ENCODE results near the gene PRODH.
"Not testable (repeated sequence)": the region's sequence is repeated elsewhere in the genome, so short reads cannot be mapped to it uniquely, and the experiment has no call there.

The PRODH gene

DNA sequence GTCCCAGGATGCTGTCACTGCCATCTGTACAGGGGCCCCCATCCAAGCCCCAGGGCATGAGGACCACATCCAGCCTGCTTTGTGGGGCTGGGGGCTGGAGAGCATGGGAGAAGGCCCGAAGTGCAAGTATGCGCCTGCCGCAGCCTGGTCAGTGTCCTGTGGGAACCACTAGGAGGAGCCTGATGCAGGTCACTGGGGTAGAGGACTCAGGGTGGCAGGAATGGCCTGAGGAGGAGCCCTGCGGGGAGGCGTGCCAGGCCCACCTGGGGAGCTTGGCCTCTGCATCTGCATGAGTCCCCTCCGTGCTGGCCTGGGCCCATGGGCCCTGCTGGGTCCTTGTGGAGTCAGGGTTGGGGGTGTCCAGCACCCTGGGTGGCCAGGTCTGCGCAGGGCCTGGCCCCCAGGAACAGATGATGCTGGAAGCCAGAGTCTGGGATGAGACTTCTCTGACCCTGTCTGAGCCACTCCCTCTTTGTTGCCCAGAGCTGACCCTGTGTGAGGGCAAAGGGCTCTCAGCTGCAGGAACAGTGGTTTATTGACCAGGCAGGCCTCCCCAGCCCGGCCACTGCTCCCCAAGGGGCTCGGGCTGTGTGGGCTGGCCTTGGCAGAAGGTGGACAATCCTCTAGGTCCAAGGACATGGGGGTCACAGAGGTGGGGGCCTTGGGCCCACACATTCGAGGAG lies 23.7 kb downstream of the PRODH start:
- H3K4me3 ChIP-seq; H3K9me3 ChIP-seq; intact Hi-C loops (cut with DNase I; ENCODE audit: low total_unique reads); DNase-seq; H3K4me1 ChIP-seq; H3K36me3 ChIP-seq; H3K27me3 ChIP-seq; H3K27ac ChIP-seq: not testable (repeated sequence)

DNA sequence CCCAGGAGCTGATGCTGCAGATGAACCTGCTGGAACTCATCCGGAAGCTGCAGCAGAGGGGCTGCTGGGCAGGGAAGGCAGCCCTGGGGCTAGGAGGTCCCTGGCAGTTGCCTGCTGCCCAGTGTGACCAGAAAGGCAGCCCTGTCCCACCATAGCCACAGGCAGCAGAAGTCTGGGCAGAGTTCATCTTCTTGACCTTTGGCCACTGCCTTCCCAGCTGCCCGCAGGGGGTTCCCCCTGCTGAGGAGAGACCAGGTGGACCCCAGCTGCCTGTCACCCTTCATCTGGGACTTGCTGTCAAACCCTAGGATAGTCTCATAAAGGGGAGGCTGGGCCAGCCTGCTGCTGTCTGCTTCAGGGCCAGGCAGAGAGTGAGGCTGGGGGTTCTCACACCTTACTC lies 24.6 kb downstream of the PRODH start:
- H3K27me3 ChIP-seq; H3K4me1 ChIP-seq; H3K27ac ChIP-seq; intact Hi-C loops (cut with DNase I; ENCODE audit: low total_unique reads); H3K36me3 ChIP-seq; H3K9me3 ChIP-seq; DNase-seq; H3K4me3 ChIP-seq: not testable (repeated sequence)

DNA sequence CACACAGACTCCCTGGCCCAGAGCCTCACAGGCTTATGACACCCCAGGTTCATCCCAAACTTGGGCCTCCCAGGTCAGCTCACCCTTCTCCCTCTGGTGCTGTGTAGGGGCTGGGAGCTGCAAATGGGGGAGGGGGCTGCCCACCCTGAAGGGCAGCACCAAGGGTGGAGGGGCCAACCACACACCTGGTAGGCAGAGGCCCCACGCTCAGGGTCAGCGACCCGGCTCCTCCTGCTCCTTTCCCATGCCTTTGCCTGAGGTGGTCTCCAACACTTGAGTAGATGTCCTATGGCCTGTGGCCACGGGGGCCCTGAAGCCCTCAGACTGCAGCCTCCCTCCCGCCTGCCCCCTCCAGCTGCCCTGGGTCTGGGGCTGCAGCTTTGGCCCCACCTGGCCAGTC lies 26.5 kb downstream of the PRODH start:
- TF ChIP-seq, protein P1, sequence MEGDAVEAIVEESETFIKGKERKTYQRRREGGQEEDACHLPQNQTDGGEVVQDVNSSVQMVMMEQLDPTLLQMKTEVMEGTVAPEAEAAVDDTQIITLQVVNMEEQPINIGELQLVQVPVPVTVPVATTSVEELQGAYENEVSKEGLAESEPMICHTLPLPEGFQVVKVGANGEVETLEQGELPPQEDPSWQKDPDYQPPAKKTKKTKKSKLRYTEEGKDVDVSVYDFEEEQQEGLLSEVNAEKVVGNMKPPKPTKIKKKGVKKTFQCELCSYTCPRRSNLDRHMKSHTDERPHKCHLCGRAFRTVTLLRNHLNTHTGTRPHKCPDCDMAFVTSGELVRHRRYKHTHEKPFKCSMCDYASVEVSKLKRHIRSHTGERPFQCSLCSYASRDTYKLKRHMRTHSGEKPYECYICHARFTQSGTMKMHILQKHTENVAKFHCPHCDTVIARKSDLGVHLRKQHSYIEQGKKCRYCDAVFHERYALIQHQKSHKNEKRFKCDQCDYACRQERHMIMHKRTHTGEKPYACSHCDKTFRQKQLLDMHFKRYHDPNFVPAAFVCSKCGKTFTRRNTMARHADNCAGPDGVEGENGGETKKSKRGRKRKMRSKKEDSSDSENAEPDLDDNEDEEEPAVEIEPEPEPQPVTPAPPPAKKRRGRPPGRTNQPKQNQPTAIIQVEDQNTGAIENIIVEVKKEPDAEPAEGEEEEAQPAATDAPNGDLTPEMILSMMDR (IDR thresholded peaks at IDR 0.05), result no peak
- no peaks in the 10 kb centered on the region for H3K27me3 ChIP-seq
- no peaks in the 10 kb centered on the region for H3K36me3 ChIP-seq
- intact Hi-C loops (cut with DNase I; ENCODE audit: low total_unique reads), result no loop called here
- DNase-seq, result no peak
- no peak overlapping the region for H3K4me3 ChIP-seq
- no peaks in the 10 kb centered on the region for H3K9me3 ChIP-seq
- H3K27ac ChIP-seq, result no peak overlapping the region
- H3K4me1 ChIP-seq, result no peaks in the 10 kb centered on the region

DNA sequence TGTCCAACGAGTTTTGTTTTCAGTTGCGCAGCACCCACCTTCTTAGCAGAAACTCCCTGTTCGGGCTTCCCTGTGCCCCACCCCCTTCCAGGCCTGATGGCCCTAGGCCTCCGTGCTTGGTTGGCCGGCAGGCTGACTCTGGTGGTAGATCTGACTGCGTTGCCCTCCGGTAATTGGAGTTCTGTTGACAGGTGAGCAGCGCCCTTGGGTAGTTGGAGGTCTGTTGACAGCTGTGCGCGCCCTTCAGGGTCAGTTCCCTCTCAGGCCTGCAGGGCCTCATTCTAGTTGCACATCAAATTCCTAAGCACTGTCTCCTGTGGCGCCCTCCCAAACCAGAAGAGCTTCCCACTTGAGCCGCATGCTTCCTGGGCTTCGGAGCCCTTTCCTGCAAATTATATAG lies 29.2 kb downstream of the PRODH start:
- TF ChIP-seq, protein P1 (IDR thresholded peaks at IDR 0.05), result no peak
- no peak overlapping the region for H3K4me3 ChIP-seq
- no peak for DNase-seq
- intact Hi-C loops (cut with DNase I; ENCODE audit: low total_unique reads), result no loop called here
- H3K27ac ChIP-seq, result no peak overlapping the region
- H3K27me3 ChIP-seq, result no peaks in the 10 kb centered on the region
- H3K36me3 ChIP-seq, result no peaks in the 10 kb centered on the region
- no peaks in the 10 kb centered on the region for H3K9me3 ChIP-seq
- H3K4me1 ChIP-seq, result no peaks in the 10 kb centered on the region

GRCh38 chr22:18906410-18906745 lies 29.7 kb downstream of the PRODH start:
- DNase-seq; H3K9me3 ChIP-seq; H3K27ac ChIP-seq; H3K27me3 ChIP-seq; intact Hi-C loops (cut with DNase I; ENCODE audit: low total_unique reads); H3K4me1 ChIP-seq; H3K4me3 ChIP-seq; H3K36me3 ChIP-seq: not testable (repeated sequence)

DNA sequence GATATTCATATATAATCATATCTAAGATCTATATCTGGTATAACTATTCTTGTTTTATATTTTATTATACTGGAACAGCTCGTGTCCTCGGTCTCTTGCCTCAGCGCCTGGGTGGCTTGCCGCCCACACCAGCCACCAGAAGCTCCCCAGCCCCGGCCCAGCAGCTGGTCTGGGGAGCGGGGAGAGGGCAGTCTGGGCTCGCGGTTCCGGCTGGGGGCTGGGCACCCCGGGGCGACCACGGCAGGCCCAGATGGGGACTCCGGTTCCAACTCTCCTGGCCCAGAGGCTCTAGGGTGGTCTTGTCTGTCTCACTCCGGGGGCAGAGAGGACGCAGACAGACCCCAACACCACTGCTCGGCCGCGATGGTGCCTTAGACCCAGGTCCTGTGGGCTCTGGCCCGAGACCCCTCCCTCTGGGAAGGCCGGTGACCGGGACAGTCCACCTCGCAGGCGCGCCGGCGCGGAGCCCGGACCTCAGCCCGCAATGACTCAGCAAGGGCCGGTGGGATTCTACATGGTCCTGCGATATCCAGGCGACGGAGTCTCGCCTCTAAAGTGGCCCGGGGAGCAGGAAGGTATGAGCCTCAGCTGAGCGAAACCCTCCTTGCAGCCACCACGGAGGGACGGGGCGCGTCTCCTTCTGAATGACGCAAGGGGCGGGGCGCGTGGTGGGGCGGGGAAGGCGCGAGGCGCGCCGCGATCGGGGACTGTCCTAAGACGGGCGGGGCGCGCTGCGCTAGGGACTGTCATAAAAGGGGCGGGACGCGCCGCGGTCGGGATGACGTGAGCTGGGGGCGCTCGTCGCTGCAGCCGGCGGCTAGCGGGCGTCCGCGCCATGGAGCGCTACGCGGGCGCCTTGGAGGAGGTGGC lies 30.3 kb downstream of the PRODH start, which contains the start of gene DGCR6:
TSS of gene DGCR6 (plus strand) at position 781 of the 870 bp plus-strand sequence. CDS start at position 836, 55 bp downstream.
- TF ChIP-seq, protein P1 (IDR thresholded peaks at IDR 0.05), result no peak
- no peak within 1 kb of the TSS for H3K27ac ChIP-seq
- intact Hi-C loops (cut with DNase I; ENCODE audit: low total_unique reads), result no loop called here
- no peaks in the 10 kb centered on the region for H3K9me3 ChIP-seq
- H3K4me1 ChIP-seq, result no peaks in the 10 kb centered on the region
- DNase-seq, result no peak
- H3K36me3 ChIP-seq, result no peaks in the 10 kb centered on the region
- H3K27me3 ChIP-seq, result no peaks in the 10 kb centered on the region
- H3K4me3 ChIP-seq, result no peak within 1 kb of the TSS

DNA sequence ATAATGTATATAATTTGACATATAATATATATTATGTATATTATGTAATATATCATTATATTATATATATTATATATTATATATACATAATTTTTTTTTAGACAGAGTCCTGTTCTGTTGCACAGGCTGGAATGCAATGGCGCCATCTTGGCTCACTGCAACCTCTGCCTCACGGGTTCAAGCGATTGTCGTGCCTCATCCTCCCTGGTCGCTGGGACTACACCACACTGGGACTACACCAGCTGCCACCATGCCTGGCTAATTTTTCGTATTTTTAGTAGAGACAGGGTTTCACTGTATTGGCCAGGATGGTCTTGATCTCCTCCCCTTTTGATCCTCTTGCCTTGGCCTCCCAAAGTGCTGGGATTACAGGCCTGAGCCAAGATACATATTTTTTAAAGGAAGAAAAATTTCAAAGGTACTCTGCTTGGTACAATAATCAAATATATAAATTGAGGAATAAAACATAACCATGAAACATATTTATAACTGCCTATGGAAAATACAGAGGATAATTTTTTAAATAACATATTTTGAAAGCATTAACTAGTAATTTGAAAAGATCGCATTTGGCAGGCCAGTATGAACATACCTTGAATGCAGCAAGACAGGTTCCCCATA lies 39.9 kb downstream of the PRODH start:
- intact Hi-C loops (cut with DNase I; ENCODE audit: low total_unique reads); H3K4me3 ChIP-seq; H3K9me3 ChIP-seq; H3K27me3 ChIP-seq; H3K27ac ChIP-seq; DNase-seq; H3K36me3 ChIP-seq; H3K4me1 ChIP-seq: not testable (repeated sequence)

- H3K36me3 ChIP-seq; intact Hi-C loops (cut with DNase I; ENCODE audit: low total_unique reads); H3K4me3 ChIP-seq; H3K27me3 ChIP-seq; H3K4me1 ChIP-seq; H3K9me3 ChIP-seq; H3K27ac ChIP-seq; DNase-seq: not testable (repeated sequence)
Observed at GRCh38 chr22:18893775-18894174, 42.3 kb downstream of the PRODH start.

GRCh38 chr22:18890510-18891192 lies 45.4 kb downstream of the PRODH start:
- intact Hi-C loops (cut with DNase I; ENCODE audit: low total_unique reads); H3K27ac ChIP-seq; H3K4me3 ChIP-seq; H3K36me3 ChIP-seq; DNase-seq; H3K27me3 ChIP-seq; H3K9me3 ChIP-seq; H3K4me1 ChIP-seq: not testable (repeated sequence)

Data from tibial artery (tissue), 4 donors.